HepG2 (cell line): ENCODE results near the gene CHML. TPM values are rescaled to one million over a fixed set of nuclear protein-coding genes. Genes with fewer than 3 reads are reported as not detected.

Experiments used
- BRD4 ChIP-seq: sonication (generic); formaldehyde crosslinking; IDR thresholded peaks from 2 replicates; pipeline ENCODE4 v1.4.0; 2020; ENCODE audit warnings: missing genetic modification reagents
- CSRNP1 ChIP-seq: sonication (generic); formaldehyde crosslinking; IDR thresholded peaks from 2 replicates; pipeline ENCODE4 v1.8.1; 2023; ENCODE audit warnings: mild to moderate bottlenecking, missing genetic modification reagents
- GATA4 ChIP-seq: sonication (generic); IDR thresholded peaks from 2 replicates; pipeline ENCODE4 v1.6.1; 2016; ENCODE audit warnings: antibody characterized with exemption, low read depth, borderline replicate concordance
- GMEB1 ChIP-seq: sonication (generic); formaldehyde crosslinking; IDR thresholded peaks from 2 replicates; pipeline ENCODE4 v1.5.1; 2020; ENCODE audit warnings: missing genetic modification reagents, mild to moderate bottlenecking, borderline replicate concordance
- HOXA7 ChIP-seq: sonication (generic); formaldehyde crosslinking; IDR thresholded peaks from 2 replicates; pipeline ENCODE4 v1.8.1; 2022; ENCODE audit warnings: mild to moderate bottlenecking, missing genetic modification reagents, moderate library complexity
- ISX ChIP-seq: sonication (generic); formaldehyde crosslinking; conservative IDR thresholded peaks from 2 replicates; pipeline ENCODE4 v1.5.0; 2020; ENCODE audit warnings: missing genetic modification reagents
- MYNN ChIP-seq: sonication (generic); formaldehyde crosslinking; IDR thresholded peaks from 2 replicates; pipeline ENCODE4 v1.4.0; 2020; ENCODE audit warnings: mild to moderate bottlenecking, low read depth, missing genetic modification reagents
- PAX8 ChIP-seq: sonication (generic); formaldehyde crosslinking; IDR thresholded peaks from 2 replicates; pipeline ENCODE4 v1.8.0; 2022; ENCODE audit warnings: mild to moderate bottlenecking, missing genetic modification reagents, borderline replicate concordance
- PHB2 ChIP-seq: fragments of 450-650 bp; IDR thresholded peaks from 2 replicates; pipeline ENCODE4 v1.6.1; 2018; ENCODE audit not compliant: partially characterized antibody
- PPARG ChIP-seq: conservative IDR thresholded peaks from 2 replicates; pipeline ENCODE4 v1.6.1; 2016; ENCODE audit warnings: missing biosample characterization, missing genetic modification reagents
- SP140L ChIP-seq: sonication (generic); formaldehyde crosslinking; IDR thresholded peaks from 2 replicates; pipeline ENCODE4 v1.4.0; 2020; ENCODE audit warnings: missing genetic modification reagents, borderline replicate concordance
- SRY ChIP-seq: sonication (generic); formaldehyde crosslinking; IDR thresholded peaks from 2 replicates; pipeline ENCODE4 v1.8.0; 2022; ENCODE audit warnings: mild to moderate bottlenecking, missing genetic modification reagents
- TMF1 ChIP-seq: sonication (generic); formaldehyde crosslinking; IDR thresholded peaks from 2 replicates; pipeline ENCODE4 v1.8.1; 2022; ENCODE audit warnings: low read depth, missing genetic modification reagents
- UBTF ChIP-seq: sonication (generic); formaldehyde crosslinking; IDR thresholded peaks from 2 replicates; pipeline ENCODE4 v1.4.0; 2020; ENCODE audit warnings: mild to moderate bottlenecking, missing genetic modification reagents
- ZBTB26 ChIP-seq: IDR thresholded peaks from 2 replicates; pipeline ENCODE4 v1.6.1; 2016; ENCODE audit warnings: missing compliant biosample characterization, missing genetic modification reagents, borderline replicate concordance
- ZIK1 ChIP-seq: sonication (generic); formaldehyde crosslinking; IDR thresholded peaks from 2 replicates; pipeline ENCODE4 v1.5.0; 2020; ENCODE audit warnings: mild to moderate bottlenecking, low read depth, missing genetic modification reagents, borderline replicate concordance
- ZNF225 ChIP-seq: sonication (generic); formaldehyde crosslinking; IDR thresholded peaks from 2 replicates; pipeline ENCODE4 v1.4.0; 2020; ENCODE audit warnings: mild to moderate bottlenecking, missing genetic modification reagents
- ZNF468 ChIP-seq: sonication (generic); formaldehyde crosslinking; IDR thresholded peaks from 2 replicates; pipeline ENCODE4 v1.8.0; 2022; ENCODE audit warnings: mild to moderate bottlenecking, moderate library complexity, missing genetic modification reagents
- ZNF691 ChIP-seq: sonication (generic); formaldehyde crosslinking; IDR thresholded peaks from 2 replicates; pipeline ENCODE4 v1.4.0; 2020; ENCODE audit warnings: missing genetic modification reagents, low read depth, mild to moderate bottlenecking, borderline replicate concordance
- ZNF740 ChIP-seq: sonication (generic); formaldehyde crosslinking; IDR thresholded peaks from 2 replicates; pipeline ENCODE4 v1.4.0; 2020; ENCODE audit warnings: missing genetic modification reagents
- ZNF747 ChIP-seq: sonication (generic); formaldehyde crosslinking; IDR thresholded peaks from 2 replicates; pipeline ENCODE4 v1.8.1; 2023; ENCODE audit warnings: missing genetic modification reagents, mild to moderate bottlenecking, borderline replicate concordance
- polyA plus RNA-seq, 8 experiments: library from polyadenylated mRNA; depleted of rRNA in 3 of 8; stranded (reverse) in 7 of 8; unstranded in 1 of 8; fragments of >200 nt; fragmentation: Illumina TruSeq in 4 of 8; extraction: Trizol in 4 of 8; gene quantifications; 2 replicates each; pipeline versions ENCODE4 v1.2.1 to v1.2.3, GENCODE V29; 2011 to 2016; ENCODE audit warnings: low read depth in 4 of 8, missing spikeins in 1 of 8, mixed read lengths in 1 of 8; ENCODE audit not compliant: insufficient read depth in 1 of 8
- total RNA-seq, 5 experiments: library from RNA; depleted of rRNA; stranded (reverse); fragments of >200 nt; fragmentation: Illumina TruSeq; extraction: Trizol; gene quantifications; 2 replicates each; pipeline ENCODE4 v1.2.3, GENCODE V29; 2016; ENCODE audit warnings: low read depth in 1 of 5

Gene CHML
- total and polyA plus RNA-seq, 2 of the 13 experiments (the other 11 are each of a cell fraction or from before 2014, with no cell fraction given): 5.2 to 16.7 TPM

- TF ChIP-seq ZNF691 (CRISPR knock-in tag): no peak
- TF ChIP-seq PPARG (CRISPR knock-in tag): no peak
- 0 out of 2 replicates have a peak, but pooled peaks have one; percentile 32 for TF ChIP-seq ZNF225
- TF ChIP-seq TMF1 (CRISPR knock-in tag): 0 out of 2 replicates have a peak, but pooled peaks have one; percentile 26
- TF ChIP-seq GMEB1 (CRISPR knock-in tag): no peak
- no peak for TF ChIP-seq SP140L
- peak; percentile 75; the same call in 1 of the 2 replicates for TF ChIP-seq UBTF
- TF ChIP-seq PHB2: no peak
- peak; percentile 61; the same call in 1 of the 2 replicates for TF ChIP-seq CSRNP1 (CRISPR knock-in tag)
- no peak; the same call in 1 of the 2 replicates for TF ChIP-seq MYNN (CRISPR knock-in tag)
- no peak for TF ChIP-seq HOXA7 (CRISPR knock-in tag)
- peak; percentile 71; the same call in 1 of the 2 replicates for TF ChIP-seq ZNF740
- no peak for TF ChIP-seq GATA4
- TF ChIP-seq ZIK1 (CRISPR knock-in tag): no peak
- no peak for TF ChIP-seq PAX8 (CRISPR knock-in tag)
- no peak for TF ChIP-seq ZNF468
- no peak for TF ChIP-seq SRY (CRISPR knock-in tag)
- TF ChIP-seq ISX (CRISPR knock-in tag): no peak
- no peak for TF ChIP-seq ZNF747 (CRISPR knock-in tag)
- 0 out of 2 replicates have a peak, but pooled peaks have one; percentile 20 for TF ChIP-seq BRD4 (CRISPR knock-in tag)
- TF ChIP-seq ZBTB26 (CRISPR knock-in tag): no peak
Measured at GRCh38 chr1:241640149-241640866, at the start of gene CHML, which contains the start of gene OPN3 (continued).
